GM13976 (cell line): ENCODE data around the gene ELAPOR1.

Source experiments
- DNase-seq: peaks from one replicate; pipeline ENCODE4 v3.0.0; 2012; ENCODE audit warnings: low spot score
- in situ Hi-C: fragments of 300-500 bp; cut with MboI; formaldehyde crosslinking; loops from one replicate; pipeline ENCODE4 v1.12.0; 2022; ENCODE audit warnings: low sequenced_read_pairs, mixed read lengths, inconsistent platforms; ENCODE audit not compliant: unreplicated experiment
- TF ChIP-seq, protein P1 (sequence below): IDR thresholded peaks from 2 replicates; pipeline ENCODE4 v1.5.1; 2012; ENCODE audit warnings: borderline replicate concordance, mild to moderate bottlenecking; ENCODE audit not compliant: insufficient read depth; ENCODE audit errors: extremely low read depth, missing control alignments, control extremely low read depth

ELAPOR1 gene

DNA sequence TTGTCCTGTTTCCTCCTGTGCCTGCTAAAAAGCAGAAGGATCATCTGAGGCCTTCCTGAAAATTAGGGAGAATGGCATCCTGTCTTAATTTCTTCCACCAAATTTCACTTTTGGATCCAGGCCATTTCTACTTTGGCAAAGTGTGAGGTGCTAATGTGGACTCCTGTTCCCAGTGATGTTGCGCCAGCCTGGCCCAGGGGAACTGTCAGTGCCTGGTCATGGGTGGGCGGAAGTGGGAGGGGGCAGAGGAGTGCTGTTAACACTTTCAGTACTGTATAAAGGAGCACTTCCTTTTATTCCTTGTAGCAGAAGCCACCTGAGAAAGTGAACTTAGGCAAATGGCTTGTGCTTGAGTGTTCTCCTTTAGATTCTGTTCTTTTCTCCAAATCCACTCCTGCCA, 19.9 kb downstream of the ELAPOR1 start:
- TF ChIP-seq, protein P1, sequence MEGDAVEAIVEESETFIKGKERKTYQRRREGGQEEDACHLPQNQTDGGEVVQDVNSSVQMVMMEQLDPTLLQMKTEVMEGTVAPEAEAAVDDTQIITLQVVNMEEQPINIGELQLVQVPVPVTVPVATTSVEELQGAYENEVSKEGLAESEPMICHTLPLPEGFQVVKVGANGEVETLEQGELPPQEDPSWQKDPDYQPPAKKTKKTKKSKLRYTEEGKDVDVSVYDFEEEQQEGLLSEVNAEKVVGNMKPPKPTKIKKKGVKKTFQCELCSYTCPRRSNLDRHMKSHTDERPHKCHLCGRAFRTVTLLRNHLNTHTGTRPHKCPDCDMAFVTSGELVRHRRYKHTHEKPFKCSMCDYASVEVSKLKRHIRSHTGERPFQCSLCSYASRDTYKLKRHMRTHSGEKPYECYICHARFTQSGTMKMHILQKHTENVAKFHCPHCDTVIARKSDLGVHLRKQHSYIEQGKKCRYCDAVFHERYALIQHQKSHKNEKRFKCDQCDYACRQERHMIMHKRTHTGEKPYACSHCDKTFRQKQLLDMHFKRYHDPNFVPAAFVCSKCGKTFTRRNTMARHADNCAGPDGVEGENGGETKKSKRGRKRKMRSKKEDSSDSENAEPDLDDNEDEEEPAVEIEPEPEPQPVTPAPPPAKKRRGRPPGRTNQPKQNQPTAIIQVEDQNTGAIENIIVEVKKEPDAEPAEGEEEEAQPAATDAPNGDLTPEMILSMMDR: no peak
- in situ Hi-C loops: no loop called here
- no peak for DNase-seq

DNA sequence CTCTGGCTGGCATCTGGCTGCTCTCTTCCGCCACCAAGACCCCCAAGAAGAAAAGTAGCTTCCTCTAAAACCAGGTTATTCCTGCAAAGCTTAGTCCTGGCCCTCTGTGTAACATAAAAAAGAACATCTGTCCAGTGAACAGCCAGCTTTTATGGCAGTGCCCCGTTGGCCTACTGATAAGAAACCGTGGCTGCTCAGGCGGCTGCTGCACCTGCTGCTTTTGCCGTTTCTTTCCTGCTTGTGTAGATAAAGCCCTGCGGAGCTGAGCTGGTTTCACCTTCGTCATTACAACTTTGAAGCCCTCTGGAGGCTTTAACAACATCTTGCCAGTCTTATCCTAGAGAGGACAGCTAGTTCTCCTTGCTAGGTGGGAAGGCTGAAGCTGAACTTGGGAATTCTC, 20.5 kb downstream of the ELAPOR1 start:
- in situ Hi-C loops: no loop called here
- DNase-seq: no peak
- TF ChIP-seq, protein P1: no peak

DNA sequence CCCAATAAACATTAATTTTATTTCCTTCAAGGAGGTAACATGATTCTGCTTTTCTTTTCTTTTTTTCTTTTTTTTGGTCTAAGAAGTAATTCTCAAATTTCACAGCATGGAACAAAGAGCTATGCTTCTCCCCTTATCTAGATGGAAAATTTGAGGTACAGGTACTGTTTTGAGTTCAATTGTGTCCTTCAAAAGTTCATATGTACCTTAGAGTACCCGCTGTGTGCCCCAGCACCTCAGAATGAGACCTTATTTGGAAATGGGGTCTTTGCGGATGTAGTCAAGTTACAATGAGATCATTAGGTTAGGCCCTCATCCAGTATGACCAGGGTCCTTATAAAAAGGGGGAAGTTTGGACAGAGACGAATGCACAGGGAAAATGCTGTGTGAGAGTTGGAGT, 22.0 kb downstream of the ELAPOR1 start:
- TF ChIP-seq, protein P1: no peak
- in situ Hi-C loops: no loop called here
- no peak for DNase-seq

DNA sequence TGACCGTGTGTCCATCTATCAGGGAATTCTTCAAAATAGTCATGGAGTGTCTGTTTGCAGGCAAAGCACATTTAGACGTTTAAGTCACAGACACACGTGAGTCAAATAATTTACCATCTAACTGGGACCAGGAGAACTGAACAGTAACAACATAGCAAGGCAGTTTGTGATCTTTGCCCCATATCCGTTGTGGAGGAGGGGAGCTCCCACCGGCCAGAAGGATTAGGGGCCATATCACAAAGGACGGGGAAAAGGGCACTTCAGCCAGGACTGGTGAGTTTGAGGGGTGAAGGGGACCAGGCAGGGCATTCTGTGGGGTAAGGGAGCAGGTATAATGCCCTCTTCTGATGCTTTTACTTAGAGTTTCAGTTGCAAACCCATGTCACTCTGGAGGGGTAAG, 22.9 kb downstream of the ELAPOR1 start:
- in situ Hi-C loops: no loop called here
- TF ChIP-seq, protein P1: no peak
- DNase-seq: no peak

DNA sequence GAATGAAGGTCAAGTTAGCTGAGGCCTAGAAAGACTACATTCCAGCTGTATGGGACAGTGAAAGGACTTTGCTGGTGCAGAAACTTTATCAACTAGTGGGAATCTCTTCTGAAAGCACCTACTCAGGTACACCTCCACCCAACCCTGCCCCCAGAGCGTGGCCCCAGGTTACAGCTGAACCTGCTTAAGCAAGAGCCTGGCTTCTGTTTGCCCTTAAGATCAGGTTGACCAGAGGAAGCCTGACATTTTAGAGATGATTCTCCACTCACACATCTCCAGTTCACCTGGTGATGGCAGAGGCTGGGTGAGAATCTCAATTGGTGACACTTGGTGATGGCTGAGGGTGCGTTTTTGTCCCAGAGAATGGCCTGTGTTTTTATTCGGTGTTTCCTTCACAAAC, 24.0 kb downstream of the ELAPOR1 start:
- DNase-seq: no peak
- in situ Hi-C loops: no loop called here
- TF ChIP-seq, protein P1: no peak

DNA sequence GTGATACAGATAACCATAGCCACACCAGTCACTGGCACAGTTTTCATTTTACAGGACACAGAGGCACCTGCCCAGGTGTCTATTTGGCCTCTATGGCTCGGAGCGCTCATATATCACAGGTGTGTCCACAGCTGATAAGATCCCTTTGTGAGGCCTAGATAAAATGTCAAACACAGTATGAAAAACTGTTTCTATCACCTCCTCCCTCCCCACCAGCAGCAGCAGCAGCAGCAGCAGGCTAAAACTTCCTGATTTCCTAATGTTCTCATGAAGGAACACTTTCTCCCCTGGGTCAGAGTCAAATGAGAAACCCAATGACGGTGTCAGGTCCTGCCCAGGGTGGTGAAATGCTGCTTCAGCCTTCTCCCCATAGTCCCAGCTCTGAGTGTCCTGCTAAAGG, 24.4 kb downstream of the ELAPOR1 start:
- no peak for DNase-seq

More for the DNA sequence above, 24.4 kb downstream of the ELAPOR1 start:
- TF ChIP-seq, protein P1: no peak
- in situ Hi-C loops: no loop called here
